HG02981 (cell line): ENCODE measurements around the gene RNF175.
"Not testable (repeated sequence)": the region's sequence is repeated elsewhere in the genome, so short reads cannot be mapped to it uniquely, and the experiment has no call there.

ENCODE experiments used
- ATAC-seq: cut with Tn5 transposase; IDR thresholded peaks from one replicate; pipeline ENCODE4 v1.9.1; 2021; ENCODE audit warnings: mild to moderate bottlenecking, moderate library complexity; ENCODE audit not compliant: unreplicated experiment

The RNF175 gene

DNA sequence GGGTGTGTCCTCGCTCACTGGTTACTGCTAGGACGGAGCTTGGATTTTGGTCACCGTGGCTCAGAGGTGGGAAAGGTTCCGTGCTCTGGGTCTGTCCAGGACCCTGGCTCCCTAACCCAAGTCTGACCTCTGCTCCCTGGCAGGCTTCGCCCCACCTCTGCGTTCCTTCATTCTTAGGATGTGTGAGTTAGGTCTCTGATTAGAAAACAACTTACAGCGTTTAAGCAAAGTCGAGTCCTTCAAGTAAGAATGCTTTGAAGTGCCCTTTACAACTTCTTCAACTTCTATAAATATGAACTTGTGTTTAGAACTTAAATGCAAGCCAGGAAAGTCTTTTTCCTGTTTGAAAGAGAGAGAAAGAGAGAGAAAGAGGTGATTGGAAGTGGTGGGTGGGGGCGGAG, 74.9 kb downstream of the RNF175 start:
- no peak for ATAC-seq

GRCh38 chr4:153684182-153684970, 75.4 kb downstream of the RNF175 start, which contains the start of gene TLR2:
TSS of gene TLR2 (plus strand) at chr4:153684280. CDS start at chr4:153702908, 18,628 bp downstream.
- peak; percentile 94 for ATAC-seq

- ATAC-seq, result no peak
Measured at GRCh38 chr4:153683763-153684181, 76.1 kb downstream of the RNF175 start.

DNA sequence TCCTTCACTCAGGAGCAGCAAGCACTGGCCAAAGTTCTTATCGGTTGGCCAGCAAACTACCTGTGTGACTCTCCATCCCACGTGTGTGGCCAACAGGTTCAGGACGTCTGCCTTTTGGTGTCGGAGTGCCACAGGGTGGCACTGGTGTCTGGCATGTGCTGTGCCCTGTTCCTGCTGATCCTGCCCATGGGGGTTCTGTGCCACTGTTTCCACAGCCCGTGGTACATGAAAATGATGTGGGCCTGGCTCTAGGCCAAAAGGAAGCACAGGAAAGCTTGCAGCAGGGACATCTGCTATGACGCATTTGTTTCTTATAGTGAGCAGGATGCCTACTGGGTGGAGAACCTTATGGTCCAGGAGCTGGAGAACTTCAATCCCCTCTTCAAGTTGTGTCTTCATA, 80.3 kb downstream of the RNF175 start:
- no peak for ATAC-seq

- ATAC-seq, result no peak
Measured at GRCh38 chr4:153676984-153677383, 82.8 kb downstream of the RNF175 start.

DNA sequence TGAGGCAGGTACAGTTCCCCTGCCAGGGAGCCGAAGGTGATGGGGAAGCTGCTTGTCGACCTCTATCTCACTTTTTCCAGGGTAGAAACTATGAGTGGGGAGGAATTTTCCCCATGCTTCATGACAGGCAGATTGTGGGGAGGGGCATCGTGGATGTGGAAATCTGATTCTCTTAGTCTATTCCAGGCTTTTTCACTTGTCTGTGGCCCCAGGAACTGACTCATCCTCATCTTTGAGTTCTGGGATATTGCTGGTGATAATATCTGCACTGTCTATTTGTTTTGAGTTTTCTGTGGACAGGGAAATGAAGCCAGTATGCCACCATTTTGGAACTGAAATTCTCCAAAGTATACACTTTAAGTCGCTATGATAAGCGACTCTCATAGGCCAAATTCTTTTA, 83.3 kb downstream of the RNF175 start:
- ATAC-seq, result no peak

DNA sequence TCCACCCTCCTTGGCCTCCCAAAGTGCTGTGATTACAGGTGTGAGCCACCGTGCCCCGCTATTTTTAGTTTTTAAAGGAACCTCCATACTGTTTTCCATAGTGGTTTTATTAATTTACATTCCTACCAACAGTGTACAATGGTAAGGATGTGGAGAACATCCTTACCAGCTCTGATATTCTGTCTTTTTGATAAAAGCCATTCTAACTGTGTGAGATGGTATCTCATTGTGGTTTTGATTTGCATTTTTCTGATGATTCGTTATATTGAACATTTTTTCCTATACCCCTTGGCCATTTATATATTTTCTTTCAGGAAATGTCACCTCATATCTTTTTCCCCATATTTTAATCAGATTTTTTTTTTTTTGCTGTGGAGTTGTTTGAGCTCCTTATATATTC, 90.0 kb downstream of the RNF175 start:
- no peak for ATAC-seq

DNA sequence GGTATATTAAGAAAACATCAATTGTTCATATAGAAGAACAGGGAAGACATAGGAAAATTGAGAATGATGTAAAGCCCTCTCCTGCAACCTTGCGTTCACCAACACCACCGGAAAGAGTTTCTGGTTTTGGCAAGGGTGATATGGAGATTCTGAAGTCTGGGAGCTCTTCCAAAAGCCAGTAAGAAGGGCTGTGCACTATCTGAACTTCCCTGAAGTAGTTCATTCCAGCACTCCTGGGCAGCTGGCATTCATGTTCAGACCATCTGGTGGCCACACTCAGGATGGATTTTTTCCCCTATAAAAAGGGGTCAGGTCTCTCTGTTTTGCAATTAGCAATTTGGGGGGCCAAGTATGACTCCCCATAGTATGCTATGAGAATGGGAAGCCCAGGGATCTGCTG, 91.2 kb downstream of the RNF175 start:
- no peak for ATAC-seq

- ATAC-seq, result not testable (repeated sequence)
Measured at GRCh38 chr4:153666505-153666904, 93.3 kb downstream of the RNF175 start.

- ATAC-seq, result no peak
Measured at GRCh38 chr4:153663667-153664066, 96.2 kb downstream of the RNF175 start.

DNA sequence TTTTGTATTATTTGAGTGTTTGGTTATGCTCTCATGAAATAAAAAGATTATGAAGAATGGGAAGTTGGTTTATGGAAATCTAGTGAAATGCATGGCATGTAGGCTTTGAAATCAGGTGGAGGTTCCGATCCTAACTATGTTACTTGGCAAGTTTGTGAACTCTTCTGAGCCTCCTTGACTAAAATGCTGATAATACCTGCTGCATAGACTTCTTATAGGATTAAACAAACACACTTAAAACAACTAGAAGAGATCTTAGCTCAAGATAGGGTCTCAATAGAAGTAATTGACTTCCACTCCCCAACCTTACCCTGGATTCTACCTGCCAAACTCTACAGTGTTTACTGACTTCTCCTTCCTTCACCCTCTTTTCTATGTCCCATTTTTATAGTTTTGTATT, 97.9 kb downstream of the RNF175 start:
- ATAC-seq, result no peak

DNA sequence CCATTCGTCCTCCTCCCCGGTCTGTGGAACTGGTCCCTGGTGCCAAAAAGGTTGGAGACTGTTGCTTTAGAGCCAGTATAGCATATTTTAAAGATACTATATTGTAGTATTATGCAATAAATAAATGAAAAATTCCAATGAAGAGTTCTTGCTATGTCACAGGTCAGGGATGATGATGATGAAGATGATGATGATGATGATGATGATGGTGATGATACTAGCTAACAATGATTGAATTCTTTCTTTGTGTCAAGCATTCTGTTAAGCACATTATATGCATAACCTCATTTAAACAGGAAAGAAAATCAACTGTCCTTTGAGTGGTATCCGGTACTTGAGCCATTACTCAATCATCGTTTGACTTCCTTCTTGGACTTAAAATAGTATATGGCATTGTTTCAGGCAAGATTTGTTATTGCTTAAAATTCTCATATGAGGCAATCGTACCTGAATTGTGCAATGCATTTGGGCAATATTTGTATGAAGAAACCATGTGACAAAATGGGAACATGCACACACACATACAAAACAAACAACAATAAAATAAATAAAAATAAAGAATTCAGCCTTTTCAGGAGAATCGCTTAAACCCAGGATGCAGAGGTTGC, 98.5 kb downstream of the RNF175 start:
- ATAC-seq, result no peak
